HG03442 (cell line): ENCODE results near the gene COL25A1.
"Not testable (repeated sequence)": the region's sequence is repeated elsewhere in the genome, so short reads cannot be mapped to it uniquely, and the experiment has no call there.

Experiments
- ATAC-seq: cut with Tn5 transposase; IDR thresholded peaks from one replicate; pipeline ENCODE4 v1.9.1; 2021; ENCODE audit warnings: mild to moderate bottlenecking, moderate library complexity; ENCODE audit not compliant: unreplicated experiment

The COL25A1 gene

DNA sequence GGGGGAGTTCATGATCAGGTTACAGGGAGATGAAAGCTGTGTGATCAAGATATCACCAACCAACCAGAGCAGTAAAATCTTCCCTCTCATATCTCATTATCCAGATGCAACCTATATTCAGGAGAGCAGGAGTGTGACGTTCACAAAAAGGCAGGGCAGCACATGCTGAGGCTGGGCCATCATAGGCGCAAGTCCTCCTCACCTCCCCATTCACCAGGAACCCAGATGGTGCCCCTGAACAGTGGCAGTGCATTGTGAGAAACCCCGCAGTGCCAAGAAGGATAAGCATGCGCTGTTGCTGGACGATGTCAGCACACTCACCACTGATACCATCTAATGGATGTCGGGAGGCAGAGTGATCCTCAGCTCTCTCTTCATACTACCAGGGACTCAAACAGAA, 170.9 kb downstream of the COL25A1 start:
- ATAC-seq: no peak

DNA sequence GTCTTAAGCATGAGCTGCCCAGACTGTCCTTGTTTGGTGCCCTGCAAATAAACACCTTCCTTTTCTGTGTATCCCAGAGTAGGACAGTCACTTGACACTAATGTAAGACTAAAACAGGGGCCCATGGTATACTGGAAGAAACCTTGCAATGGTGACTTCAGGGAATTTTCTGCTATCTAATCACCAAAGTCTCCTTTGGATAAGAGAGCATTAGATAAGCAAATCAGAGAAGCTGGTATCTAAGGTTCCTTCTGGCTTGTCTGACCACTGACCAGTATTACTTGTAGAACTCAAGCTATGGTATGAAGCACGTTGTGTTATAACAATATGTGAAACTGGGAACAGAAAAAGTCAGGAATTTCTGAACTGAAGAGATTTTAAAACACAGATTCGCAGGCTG, 173.9 kb downstream of the COL25A1 start:
- no peak for ATAC-seq

- ATAC-seq: no peak
These were observed 174.6 kb downstream of the COL25A1 start for GRCh38 chr4:109127866-109128265.

DNA sequence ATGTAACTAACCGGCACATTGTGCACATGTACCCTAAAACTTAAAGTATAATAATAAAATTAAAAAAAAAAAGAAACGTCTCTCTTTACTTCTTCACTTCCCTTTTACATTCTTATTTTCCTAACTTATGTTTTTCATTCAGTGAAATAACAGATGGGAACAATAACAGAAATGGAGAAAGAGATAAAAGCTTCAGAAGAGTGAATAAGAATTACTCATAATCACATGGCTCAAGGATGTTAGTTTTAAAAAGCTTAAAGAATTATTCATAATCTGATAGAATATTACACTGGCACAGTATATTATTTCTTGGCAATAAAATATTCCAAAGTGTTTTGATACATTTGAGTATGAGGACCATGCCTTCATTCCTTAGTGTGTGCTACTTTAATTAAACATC, 175.6 kb downstream of the COL25A1 start:
- no peak for ATAC-seq

DNA sequence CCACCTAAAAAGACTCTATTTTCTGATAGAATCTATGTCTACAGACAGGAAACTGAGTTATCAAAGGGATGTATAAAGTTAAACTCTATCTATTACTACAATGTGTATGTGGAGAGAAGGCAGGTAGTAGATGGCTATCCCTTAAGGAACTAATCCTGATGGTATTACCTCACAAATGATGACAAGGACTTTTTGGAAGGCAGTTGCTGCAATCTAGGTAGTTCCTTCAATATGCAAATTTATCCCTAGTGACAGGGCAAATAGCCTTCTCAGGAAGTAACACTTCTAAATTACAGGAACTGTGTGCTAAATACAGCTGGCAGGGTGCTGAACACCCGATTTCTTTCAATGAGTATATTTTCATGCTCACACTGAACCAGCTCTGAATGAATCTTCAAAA, 177.4 kb downstream of the COL25A1 start:
- no peak for ATAC-seq

DNA sequence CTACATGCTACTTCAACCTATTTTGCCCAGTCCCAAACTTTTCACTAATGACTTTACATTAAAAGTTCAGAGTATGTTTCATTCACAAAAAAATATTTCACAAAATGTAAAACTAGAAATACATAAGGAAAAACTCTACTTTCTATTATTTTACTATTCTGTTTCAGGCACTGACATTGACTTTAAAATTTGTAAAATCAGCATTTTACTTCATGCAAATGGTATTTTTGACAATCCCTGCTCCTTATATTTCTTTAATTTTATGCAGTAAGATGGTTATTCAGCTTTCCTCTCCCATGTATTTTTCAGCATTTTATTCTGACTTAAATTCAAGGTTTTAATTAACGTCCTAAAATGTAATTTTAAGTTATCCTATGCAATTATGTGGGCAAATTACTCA, 178.5 kb downstream of the COL25A1 start:
- ATAC-seq: no peak

- no peak for ATAC-seq
These were observed 180.9 kb downstream of the COL25A1 start for GRCh38 chr4:109121561-109121960.

DNA sequence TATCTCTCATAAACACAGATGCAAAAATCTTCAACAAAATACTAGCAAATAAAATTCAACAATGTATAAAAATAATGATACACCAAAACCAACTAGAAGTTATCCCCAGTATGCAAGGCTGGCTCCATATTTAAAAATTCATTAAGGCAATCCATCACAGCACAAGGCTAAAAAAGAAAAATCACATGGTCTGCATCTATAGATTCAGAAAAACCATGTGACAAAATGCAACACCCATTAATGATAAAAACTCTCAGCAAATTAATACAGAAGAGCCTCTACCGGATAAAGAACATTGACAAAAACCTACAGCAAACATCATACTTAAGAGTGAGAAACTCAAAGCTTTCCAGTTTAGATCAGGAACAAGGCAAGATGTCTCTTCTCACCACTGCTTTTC, 182.6 kb downstream of the COL25A1 start:
- ATAC-seq: no peak

- no peak for ATAC-seq
These were observed 183.8 kb downstream of the COL25A1 start for GRCh38 chr4:109118635-109119034.

DNA sequence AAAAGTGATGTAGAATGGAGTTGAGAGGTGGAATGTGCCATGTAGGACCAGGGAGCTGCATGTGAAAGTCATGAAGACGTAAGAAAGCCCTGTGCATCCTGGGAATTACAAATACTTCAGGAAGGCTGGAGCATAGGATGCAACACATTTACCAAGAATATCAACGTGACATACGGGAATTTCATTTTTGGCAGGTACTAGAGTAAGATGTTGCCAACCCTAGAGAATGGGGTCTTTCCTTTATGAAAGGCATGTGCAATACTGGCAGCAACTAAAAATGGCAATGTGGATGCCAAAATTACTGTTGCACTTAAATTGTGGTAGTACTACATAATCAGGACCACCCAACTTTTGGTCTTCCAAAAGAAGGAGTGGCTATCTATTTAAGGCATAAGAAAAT, 188.0 kb downstream of the COL25A1 start:
- no peak for ATAC-seq

DNA sequence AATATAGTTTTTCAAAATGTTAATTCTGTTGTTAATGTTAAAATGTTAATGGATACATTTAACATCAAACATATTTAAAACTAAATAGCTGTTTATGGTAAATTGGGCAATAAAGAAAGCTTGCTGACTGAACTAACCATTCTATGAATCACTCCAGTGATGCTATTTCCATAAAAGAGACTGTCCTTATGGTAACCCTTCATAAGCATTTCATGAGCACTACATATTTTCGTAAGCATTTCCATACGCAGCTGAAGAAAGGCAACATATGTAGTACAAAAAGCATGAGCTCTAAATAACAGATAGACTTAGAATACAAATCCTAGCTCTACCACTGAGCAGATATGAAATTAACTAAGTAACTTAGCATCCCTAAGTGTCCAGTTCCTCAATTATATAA, 188.9 kb downstream of the COL25A1 start:
- ATAC-seq: no peak

DNA sequence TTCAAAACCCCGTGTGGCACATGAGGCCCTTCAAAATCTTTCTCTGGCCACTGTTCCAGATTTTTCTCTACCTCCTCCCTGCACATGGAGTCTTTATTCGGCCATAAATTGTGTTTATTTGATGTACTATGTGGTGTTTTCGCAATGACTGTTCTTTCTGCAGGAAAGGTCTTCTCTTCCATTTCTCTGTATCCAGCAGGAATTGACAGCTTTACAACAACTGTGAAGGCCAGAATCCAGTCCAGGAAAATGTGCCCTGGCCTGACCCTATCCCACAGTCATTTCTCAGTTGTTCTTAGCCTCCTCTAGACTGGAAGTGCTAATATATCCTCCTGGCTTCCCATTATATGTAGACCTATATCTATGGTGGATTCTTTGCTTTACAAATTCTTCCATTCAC, 191.4 kb downstream of the COL25A1 start:
- ATAC-seq: no peak

DNA sequence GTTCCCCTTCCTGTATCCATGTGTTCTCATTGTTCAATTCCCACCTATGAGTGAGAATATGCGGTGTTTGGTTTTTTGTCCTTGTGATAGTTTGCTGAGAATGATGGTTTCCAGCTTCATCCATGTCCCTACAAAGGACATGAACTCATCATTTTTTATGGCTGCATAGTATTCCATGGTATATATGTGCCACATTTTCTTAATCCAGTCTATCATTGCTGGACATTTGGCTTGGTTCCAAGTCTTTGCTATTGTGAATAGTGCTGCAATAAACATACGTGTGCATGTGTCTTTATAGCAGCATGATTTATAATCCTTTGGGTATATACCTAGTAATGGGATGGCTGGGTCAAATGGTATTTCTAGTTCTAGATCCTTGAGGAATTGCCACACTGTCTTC, 194.2 kb downstream of the COL25A1 start:
- ATAC-seq: not testable (repeated sequence)

- ATAC-seq: no peak
These were observed 208.4 kb downstream of the COL25A1 start for GRCh38 chr4:109094056-109094455.

DNA sequence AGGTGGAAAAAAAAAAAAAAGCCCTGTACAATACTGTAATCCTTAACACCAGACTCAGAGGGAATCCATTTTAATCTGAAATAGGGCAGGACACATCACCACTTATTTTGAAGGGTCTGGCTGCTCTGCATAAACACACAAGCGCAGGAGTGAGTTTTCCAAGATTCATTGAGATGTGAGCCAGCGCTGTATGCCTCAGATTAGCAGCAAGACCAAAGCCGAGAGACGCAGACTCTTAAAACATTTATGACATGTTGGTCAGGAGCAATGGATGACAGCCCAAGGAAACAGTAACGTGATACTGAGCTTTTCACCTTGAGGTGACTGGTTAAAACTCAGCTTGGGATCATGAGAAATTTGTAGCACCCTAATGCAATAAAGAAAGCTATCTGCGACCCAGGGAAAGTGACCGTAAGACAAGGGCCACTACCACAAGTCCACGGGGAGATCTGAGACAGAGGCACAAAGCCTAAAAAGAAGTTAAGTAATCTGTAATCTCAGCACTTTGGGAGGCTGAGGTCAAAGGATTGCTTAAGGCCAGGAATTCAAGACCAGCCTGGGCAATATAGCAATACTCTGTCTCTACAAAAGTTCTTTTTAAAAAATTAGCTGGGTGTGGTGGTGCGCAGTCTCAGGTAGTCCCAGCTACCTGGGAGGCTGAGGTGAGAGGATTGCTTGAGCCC, 210.6 kb downstream of the COL25A1 start:
- ATAC-seq: no peak

DNA sequence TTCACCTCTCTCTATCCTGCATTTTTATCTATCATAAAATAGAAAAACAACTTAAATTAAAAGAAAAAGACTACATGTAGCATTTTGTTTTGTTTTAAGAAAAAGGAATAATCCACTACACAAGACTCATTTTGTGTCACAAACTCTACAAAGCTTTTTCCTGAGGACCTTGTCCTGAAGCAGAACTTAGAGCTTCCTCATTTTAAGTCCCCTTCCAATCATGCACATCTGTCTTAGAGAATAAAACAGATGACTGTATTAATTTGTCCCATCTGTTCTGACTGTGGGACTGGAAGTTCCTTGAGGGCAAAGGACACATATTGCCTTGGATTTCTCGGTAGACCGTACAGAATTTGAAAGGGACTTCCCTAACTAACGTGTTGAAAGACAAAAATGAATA, 218.5 kb downstream of the COL25A1 start:
- ATAC-seq: no peak

GRCh38 chr4:109079731-109080130, 222.7 kb downstream of the COL25A1 start:
- no peak for ATAC-seq

DNA sequence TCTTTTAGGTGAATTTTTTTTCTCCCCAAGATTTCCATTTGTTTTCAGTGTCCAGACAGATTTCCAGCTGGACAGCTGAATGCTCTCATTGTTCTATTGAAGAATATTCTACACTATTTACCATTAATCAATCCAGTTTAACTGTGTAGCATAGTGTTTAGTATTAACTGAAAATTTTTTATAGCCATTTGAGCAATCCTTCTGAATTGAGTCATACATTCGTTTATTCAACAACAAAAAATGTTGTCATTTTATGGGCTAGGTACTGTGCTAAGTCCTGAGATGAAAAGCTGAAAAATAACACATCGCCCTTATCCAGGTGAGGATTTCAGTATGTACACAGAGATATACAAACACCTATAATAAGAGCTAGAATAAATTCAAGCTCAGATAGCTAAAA, 223.3 kb downstream of the COL25A1 start:
- no peak for ATAC-seq

DNA sequence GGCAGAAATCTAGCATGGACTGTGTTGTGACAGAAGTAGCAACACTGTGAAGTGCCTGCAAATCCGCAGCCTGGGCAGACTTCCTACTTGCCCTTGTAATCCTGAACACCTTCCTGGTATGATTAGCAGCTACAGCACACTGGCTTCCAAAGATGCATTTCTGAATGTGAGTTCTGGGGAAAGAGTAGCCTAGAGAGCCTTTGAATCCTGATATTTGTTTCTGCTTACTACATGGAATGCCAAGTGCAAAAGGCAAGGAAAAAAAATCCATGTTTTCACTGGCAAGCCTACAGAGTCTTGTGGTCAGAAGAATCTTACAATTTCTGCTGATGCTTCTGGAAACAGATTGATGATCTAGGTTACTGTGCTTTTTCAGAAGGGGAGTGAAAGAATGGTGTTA, 223.7 kb downstream of the COL25A1 start:
- ATAC-seq: no peak

- no peak for ATAC-seq
These were observed 225.0 kb downstream of the COL25A1 start for GRCh38 chr4:109077505-109077904.

DNA sequence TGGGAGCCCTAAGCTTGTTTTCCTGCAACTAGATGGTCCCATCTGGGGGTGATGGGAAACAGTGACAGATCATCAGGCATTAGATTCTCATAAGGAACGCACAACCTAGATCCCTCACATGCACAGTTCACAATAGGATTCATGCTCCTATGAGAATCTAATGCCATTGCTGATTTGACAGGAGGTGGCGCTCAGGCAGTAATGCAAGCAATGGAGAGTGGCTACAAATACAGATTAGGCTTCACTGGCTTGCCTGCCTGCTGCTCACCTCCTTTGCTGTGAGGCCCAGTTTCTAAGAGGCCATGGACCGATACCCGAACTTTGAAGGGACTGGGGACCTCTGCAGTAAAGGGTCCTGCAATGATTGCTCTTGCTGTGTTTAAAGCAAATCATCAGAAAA, 225.7 kb downstream of the COL25A1 start:
- not testable (repeated sequence) for ATAC-seq

DNA sequence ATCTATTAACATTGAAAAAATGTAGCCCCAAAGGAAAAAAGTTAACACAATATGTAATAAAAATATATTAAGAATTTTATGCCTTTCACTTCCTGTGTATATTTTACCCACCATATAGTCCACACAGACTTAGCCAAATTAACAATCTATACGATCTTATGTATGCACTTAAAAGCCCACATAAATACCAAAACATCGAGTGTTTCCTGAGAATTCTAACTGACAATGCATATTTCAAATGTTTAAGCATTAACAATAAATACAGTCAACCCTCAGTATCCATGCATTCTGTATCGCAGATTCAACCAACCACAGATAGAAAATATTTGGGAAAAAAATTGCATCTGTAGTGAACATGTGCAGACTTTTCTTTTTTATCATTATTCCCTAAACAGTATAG, 226.8 kb downstream of the COL25A1 start:
- no peak for ATAC-seq

DNA sequence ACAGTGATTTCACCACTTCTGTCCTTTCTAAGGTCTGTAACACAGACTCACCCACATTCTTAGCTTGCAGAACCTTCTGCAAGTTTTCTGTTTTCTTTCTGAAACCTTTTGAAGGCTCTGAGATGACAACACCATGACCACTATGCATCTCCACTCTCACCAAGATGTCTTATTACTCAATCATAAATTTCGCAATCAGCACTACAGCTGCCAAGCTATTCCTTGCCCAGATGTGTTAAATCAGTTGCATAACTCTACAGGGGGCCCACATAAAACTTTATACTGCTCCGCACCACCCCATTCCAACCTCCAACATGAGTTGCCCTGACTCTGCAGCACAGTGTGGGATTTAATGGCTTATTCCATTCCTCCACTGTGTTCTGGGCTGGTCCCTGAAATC, 229.9 kb downstream of the COL25A1 start:
- no peak for ATAC-seq
